ENCODE measurements around the gene ATOH8.

ATOH8 gene

GRCh38 chr2:85737961-85738360 lies 15.8 kb upstream of the ATOH8 start:
- no peak for DNase-seq

- DNase-seq, result no peak
Measured at GRCh38 chr2:85740193-85740592, 13.6 kb upstream of the ATOH8 start.

GRCh38 chr2:85741211-85741832 lies 12.5 kb upstream of the ATOH8 start:
- DNase-seq, result no peak

GRCh38 chr2:85741833-85742455 lies 11.8 kb upstream of the ATOH8 start:
- DNase-seq, result peak; percentile 53

GRCh38 chr2:85743304-85743978 lies 10.3 kb upstream of the ATOH8 start:
- no peak for DNase-seq

- no peak for DNase-seq
Measured at GRCh38 chr2:85744055-85744454, 9.7 kb upstream of the ATOH8 start.

GRCh38 chr2:85744741-85745601 lies 8.8 kb upstream of the ATOH8 start:
- DNase-seq, result no peak

- DNase-seq, result no peak
Measured at GRCh38 chr2:85745619-85746018, 8.2 kb upstream of the ATOH8 start.

- peak; percentile 19 for DNase-seq
Measured at GRCh38 chr2:85746321-85747004, 7.3 kb upstream of the ATOH8 start.

- no peak for DNase-seq
Measured at GRCh38 chr2:85747441-85747840, 6.3 kb upstream of the ATOH8 start.

GRCh38 chr2:85748039-85748734 lies 5.6 kb upstream of the ATOH8 start:
- DNase-seq, result no peak

- no peak for DNase-seq
Measured at GRCh38 chr2:85748985-85749875, 4.6 kb upstream of the ATOH8 start.

GRCh38 chr2:85750587-85751575 lies 2.9 kb upstream of the ATOH8 start:
- peak; percentile 36 for DNase-seq

- DNase-seq, result no peak
Measured at GRCh38 chr2:85751627-85752026, 2.2 kb upstream of the ATOH8 start.

- DNase-seq, result no peak
Measured at GRCh38 chr2:85753035-85753524, 711 bp upstream of the ATOH8 start.

- DNase-seq, result peak; percentile 28
Measured at GRCh38 chr2:85754313-85755095, 713 bp downstream of the ATOH8 start.

GRCh38 chr2:85755122-85756027 lies 1.6 kb downstream of the ATOH8 start:
- DNase-seq, result no peak

GRCh38 chr2:85756195-85756594 lies 2.4 kb downstream of the ATOH8 start:
- DNase-seq, result no peak
